KG1 (cell line): ENCODE results near the gene KHSRP.
A peak's percentile ranks its signal among the peaks of the same experiment; 100 is the strongest.
"Not testable (repeated sequence)": the region's sequence is repeated elsewhere in the genome, so short reads cannot be mapped to it uniquely, and the experiment has no call there.

ENCODE experiments used
- DNase-seq: peaks from one replicate; lab custom pipeline; 2025; lab: John Stamatoyannopoulos, UW

The KHSRP gene

GRCh38 chr19:6450166-6450565 is 25.6 kb upstream of the KHSRP start:
- DNase-seq: no peak

- no peak for DNase-seq
Observed at GRCh38 chr19:6448045-6448444, 23.4 kb upstream of the KHSRP start.

GRCh38 chr19:6446452-6446851 is 21.8 kb upstream of the KHSRP start:
- DNase-seq: no peak

GRCh38 chr19:6443986-6444385 is 19.4 kb upstream of the KHSRP start:
- DNase-seq: no peak

- no peak for DNase-seq
Observed at GRCh38 chr19:6442087-6442688, 17.6 kb upstream of the KHSRP start.

- no peak for DNase-seq
Observed at GRCh38 chr19:6440905-6441304, 16.3 kb upstream of the KHSRP start.

- DNase-seq: no peak
Observed at GRCh38 chr19:6439743-6440142, 15.1 kb upstream of the KHSRP start.

- no peak for DNase-seq
Observed at GRCh38 chr19:6433663-6434062, 9.1 kb upstream of the KHSRP start, which contains the start of gene SLC25A41. TSS of gene SLC25A41 (minus strand) at chr19:6433763. CDS start at chr19:6433693, 70 bp downstream.

GRCh38 chr19:6433165-6433564 is 8.6 kb upstream of the KHSRP start:
- no peak for DNase-seq

GRCh38 chr19:6431891-6432290 is 7.3 kb upstream of the KHSRP start:
- DNase-seq: no peak

GRCh38 chr19:6429419-6430221 is 5.0 kb upstream of the KHSRP start:
- no peak for DNase-seq

GRCh38 chr19:6428692-6429418 is 4.2 kb upstream of the KHSRP start:
- DNase-seq: not testable (repeated sequence)

GRCh38 chr19:6427131-6427530 is 2.5 kb upstream of the KHSRP start:
- no peak for DNase-seq

GRCh38 chr19:6425732-6426620 is 1.4 kb upstream of the KHSRP start:
- no peak for DNase-seq

- DNase-seq: peak; percentile 98
Observed at GRCh38 chr19:6424939-6425731, 524 bp upstream of the KHSRP start.

GRCh38 chr19:6423499-6424194 is 964 bp downstream of the KHSRP start:
- no peak for DNase-seq

- no peak for DNase-seq
Observed at GRCh38 chr19:6421075-6422014, 3.3 kb downstream of the KHSRP start.

- DNase-seq: no peak
Observed at GRCh38 chr19:6418562-6418932, 6.1 kb downstream of the KHSRP start.
